ENCODE data around the gene PAQR8. TPM values are rescaled to one million over a fixed set of nuclear protein-coding genes. Genes with fewer than 3 reads are reported as not detected.

The PAQR8 gene
- total and polyA plus RNA-seq, 4 donors, result 0.43 to 3.3 (median 0.74) TPM

DNA sequence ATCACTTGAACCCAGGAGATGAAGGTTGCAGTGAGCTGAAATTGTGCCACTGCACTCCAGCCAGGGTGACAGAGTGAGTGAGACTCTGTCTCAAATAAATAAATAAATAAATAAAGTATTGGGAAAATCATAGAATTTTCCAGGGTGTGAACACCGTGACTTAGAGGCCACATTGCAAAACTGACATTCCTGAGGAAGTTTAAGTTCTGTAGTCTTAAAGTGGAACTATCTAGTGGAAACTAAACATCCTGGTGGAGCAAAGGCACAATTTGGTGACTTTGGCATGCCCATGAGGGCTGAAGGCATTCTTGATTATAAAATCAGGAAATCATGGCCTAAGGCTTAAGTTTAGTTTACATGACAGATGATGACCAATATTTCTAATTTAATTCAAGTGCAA is 44.7 kb upstream of the PAQR8 start:
- Histone ChIP-seq H3K9ac (ENCODE audit: low read depth in 1 of 2, low read length in 2 of 2) (no peak overlapping the region), H3K9me3 (ENCODE audit: control insufficient read depth in 4 of 4, low read length in 3 of 4) (no peaks in the 10 kb centered on the region), H3K36me3 (ENCODE audit: control insufficient read depth in 4 of 4, insufficient read depth in 3 of 4, low read depth in 1 of 4, low read length in 3 of 4) (no peaks in the 10 kb centered on the region), H3K4me1 (ENCODE audit: control insufficient read depth in 4 of 4, insufficient read depth in 4 of 4, low read length in 3 of 4) (no peaks in the 10 kb centered on the region), H3K4me3 (ENCODE audit: low read depth in 1 of 3, low read length in 3 of 3) (no peak overlapping the region), H3K27me3 (ENCODE audit: control insufficient read depth in 4 of 4, insufficient read depth in 4 of 4, low read length in 3 of 4) (no peaks in the 10 kb centered on the region), H3K27ac (ENCODE audit: low read depth in 1 of 2, low read length in 2 of 2) (no peak overlapping the region)
- TF ChIP-seq HNF4G (IDR thresholded peaks at IDR 0.05), result no peak
- no peak for TF ChIP-seq MAX (IDR thresholded peaks at IDR 0.05)
- no peak for TF ChIP-seq REST (IDR thresholded peaks at IDR 0.05)
- TF ChIP-seq GABPA (IDR thresholded peaks at IDR 0.05 in 1 of 2, conservative IDR thresholded peaks at IDR 0.05 in 1 of 2), result no peak
- TF ChIP-seq RAD21 (IDR thresholded peaks at IDR 0.05), result no peak
- TF ChIP-seq TAF1 (conservative IDR thresholded peaks at IDR 0.05), result no peak
- no peak for TF ChIP-seq EGR1 (IDR thresholded peaks at IDR 0.05; ENCODE audit: low read depth in 2 of 2)
- TF ChIP-seq, protein P1, sequence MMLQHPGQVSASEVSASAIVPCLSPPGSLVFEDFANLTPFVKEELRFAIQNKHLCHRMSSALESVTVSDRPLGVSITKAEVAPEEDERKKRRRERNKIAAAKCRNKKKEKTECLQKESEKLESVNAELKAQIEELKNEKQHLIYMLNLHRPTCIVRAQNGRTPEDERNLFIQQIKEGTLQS (IDR thresholded peaks at IDR 0.05), result no peak
- TF ChIP-seq HNF4A (conservative IDR thresholded peaks at IDR 0.05), result no peak
- no peak for TF ChIP-seq YY1 (IDR thresholded peaks at IDR 0.05)
- TF ChIP-seq SP1 (IDR thresholded peaks at IDR 0.05), result no peak
- TF ChIP-seq ZBTB33 (IDR thresholded peaks at IDR 0.05), result no peak
- TF ChIP-seq JUND (IDR thresholded peaks at IDR 0.05), result no peak
- WGBS, result 80% methylated on average over 1 of the region's 1 CpG
- DNase-seq (ENCODE audit: low spot score), result no peak

DNA sequence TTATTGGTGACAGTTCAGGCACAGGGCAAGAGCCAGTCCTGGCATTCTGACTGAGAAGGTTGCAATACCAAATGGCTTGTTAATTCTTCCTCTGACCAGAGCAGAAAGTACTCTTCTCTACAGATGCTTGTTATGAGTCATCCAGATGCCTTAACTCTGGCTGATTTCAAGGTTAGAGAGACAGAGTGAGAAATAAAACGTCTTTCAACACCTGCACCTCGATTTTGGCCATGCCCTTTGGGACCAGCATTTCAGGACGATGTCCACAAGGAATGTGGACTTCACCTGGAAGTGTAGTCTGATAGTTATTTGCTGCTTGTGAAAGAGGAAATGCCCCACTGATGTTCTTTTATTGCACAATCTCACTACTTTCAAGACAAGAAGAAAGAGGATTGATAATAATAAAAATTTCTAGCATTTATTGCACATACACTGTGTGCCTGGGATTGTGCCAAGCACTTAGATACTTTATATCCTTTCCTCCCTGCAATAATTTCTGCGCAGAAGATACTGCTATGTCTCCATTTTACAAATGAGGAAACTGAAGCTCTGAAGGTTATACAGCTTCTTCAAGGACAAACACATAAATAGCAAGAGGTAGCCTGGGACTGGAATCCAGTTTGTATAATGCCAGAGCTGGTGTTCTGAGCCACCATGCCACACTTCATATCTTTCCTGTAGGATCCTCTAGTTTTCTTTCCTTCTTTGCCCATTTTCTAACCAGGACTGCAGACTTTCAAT is 43.9 kb upstream of the PAQR8 start:
- no peak for TF ChIP-seq RAD21 (IDR thresholded peaks at IDR 0.05)
- TF ChIP-seq YY1 (IDR thresholded peaks at IDR 0.05), result no peak
- TF ChIP-seq JUND (IDR thresholded peaks at IDR 0.05), result no peak
- TF ChIP-seq REST (IDR thresholded peaks at IDR 0.05), result no peak
- TF ChIP-seq, protein P1 (IDR thresholded peaks at IDR 0.05), result no peak
- TF ChIP-seq FOXA1 (IDR thresholded peaks at IDR 0.05), result no peak
- TF ChIP-seq HNF4G (IDR thresholded peaks at IDR 0.05), result no peak
- no peak overlapping the region for H3K4me3 ChIP-seq (ENCODE audit: low read depth in 1 of 3, low read length in 3 of 3)
- no peak for DNase-seq (ENCODE audit: low spot score)
- no peak overlapping the region for H3K27ac ChIP-seq (ENCODE audit: low read depth in 1 of 2, low read length in 2 of 2)
- H3K9me3 ChIP-seq (ENCODE audit: control insufficient read depth in 4 of 4, low read length in 3 of 4), result no peaks in the 10 kb centered on the region
- H3K27me3 ChIP-seq (ENCODE audit: control insufficient read depth in 4 of 4, insufficient read depth in 4 of 4, low read length in 3 of 4), result no peaks in the 10 kb centered on the region
- H3K4me1 ChIP-seq (ENCODE audit: control insufficient read depth in 4 of 4, insufficient read depth in 4 of 4, low read length in 3 of 4), result no peaks in the 10 kb centered on the region
- H3K9ac ChIP-seq (ENCODE audit: low read depth in 1 of 2, low read length in 2 of 2), result no peak overlapping the region
- WGBS, result 54% methylated on average over 4 of the region's 4 CpGs
- no peaks in the 10 kb centered on the region for H3K36me3 ChIP-seq (ENCODE audit: control insufficient read depth in 4 of 4, insufficient read depth in 3 of 4, low read depth in 1 of 4, low read length in 3 of 4)

Measured in liver (tissue), 9 donors.